Mammary epithelial cell (primary cell): Measurements from ENCODE around the gene PIP4K2A.

ENCODE experiments used
- EZH2 ChIP-seq: IDR thresholded peaks from 2 replicates; pipeline ENCODE4 v1.6.1; 2012; ENCODE audit warnings: low read length, inconsistent platforms, borderline replicate concordance
- TF ChIP-seq, protein P1 (sequence below), 2 donors: IDR thresholded peaks in 1 of 2; conservative IDR thresholded peaks in 1 of 2; 2 replicates each; pipeline ENCODE4 v1.5.1; 2011 to 2012; ENCODE audit warnings: inconsistent platforms in 2 of 2, low read length in 2 of 2, mild to moderate bottlenecking in 2 of 2, control low read depth in 1 of 2, low read depth in 1 of 2; ENCODE audit not compliant: insufficient read depth in 1 of 2; ENCODE audit errors: extremely low read depth in 1 of 2

DNA sequence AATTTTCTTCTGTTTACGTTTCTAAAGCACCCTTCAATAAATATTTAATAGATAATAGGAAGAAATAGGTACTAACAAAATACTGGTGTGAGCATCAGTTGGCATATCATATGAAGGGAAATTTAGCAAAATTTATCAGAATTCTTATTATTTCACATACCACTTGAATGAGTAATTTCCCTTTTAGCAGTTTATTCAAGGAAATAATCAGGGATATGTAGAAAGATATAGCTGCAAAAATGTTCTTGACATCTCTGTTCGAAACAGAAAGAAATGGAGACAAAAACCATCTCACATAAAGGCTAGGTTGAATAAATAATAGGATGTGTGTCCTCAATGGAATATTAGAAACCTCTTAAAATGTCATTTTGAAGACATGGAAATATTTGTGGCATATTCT lies 35.8 kb upstream of the PIP4K2A start:
- TF ChIP-seq, protein P1, sequence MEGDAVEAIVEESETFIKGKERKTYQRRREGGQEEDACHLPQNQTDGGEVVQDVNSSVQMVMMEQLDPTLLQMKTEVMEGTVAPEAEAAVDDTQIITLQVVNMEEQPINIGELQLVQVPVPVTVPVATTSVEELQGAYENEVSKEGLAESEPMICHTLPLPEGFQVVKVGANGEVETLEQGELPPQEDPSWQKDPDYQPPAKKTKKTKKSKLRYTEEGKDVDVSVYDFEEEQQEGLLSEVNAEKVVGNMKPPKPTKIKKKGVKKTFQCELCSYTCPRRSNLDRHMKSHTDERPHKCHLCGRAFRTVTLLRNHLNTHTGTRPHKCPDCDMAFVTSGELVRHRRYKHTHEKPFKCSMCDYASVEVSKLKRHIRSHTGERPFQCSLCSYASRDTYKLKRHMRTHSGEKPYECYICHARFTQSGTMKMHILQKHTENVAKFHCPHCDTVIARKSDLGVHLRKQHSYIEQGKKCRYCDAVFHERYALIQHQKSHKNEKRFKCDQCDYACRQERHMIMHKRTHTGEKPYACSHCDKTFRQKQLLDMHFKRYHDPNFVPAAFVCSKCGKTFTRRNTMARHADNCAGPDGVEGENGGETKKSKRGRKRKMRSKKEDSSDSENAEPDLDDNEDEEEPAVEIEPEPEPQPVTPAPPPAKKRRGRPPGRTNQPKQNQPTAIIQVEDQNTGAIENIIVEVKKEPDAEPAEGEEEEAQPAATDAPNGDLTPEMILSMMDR (conservative IDR thresholded peaks at IDR 0.05 in 1 of 2, IDR thresholded peaks at IDR 0.05 in 1 of 2; ENCODE audit: extremely low read depth in 1 of 2, insufficient read depth in 1 of 2, low read depth in 1 of 2, low read length in 2 of 2) = no peak
- TF ChIP-seq EZH2 = no peak
